Measurements from ENCODE around the gene NEK2.

GRCh38 chr1:211634461-211634860 is 41.0 kb downstream of the NEK2 start:
- TF ChIP-seq CTCF (IDR thresholded peaks at IDR 0.05 in 8 of 11, conservative IDR thresholded peaks at IDR 0.05 in 3 of 11) (no peak), POLR2AphosphoS5 (IDR thresholded peaks at IDR 0.05) (no peak)

Data from spleen (tissue), 7 donors.